Measurements from ENCODE around the gene GAREM2. TPM values are rescaled to one million over a fixed set of nuclear protein-coding genes. Genes with fewer than 3 reads are reported as not detected.

The GAREM2 gene
- total RNA-seq, 2 experiments from 2014 or later, result 2.2 to 2.7 TPM

GRCh38 chr2:26172189-26172870, 558 bp upstream of the GAREM2 start:
- Mint-ChIP-seq H3K27ac (no peak overlapping the region), H3K27me3 (peaks cover 26% of the 10 kb centered on the region), H3K36me3 (ENCODE audit: low read depth) (peaks cover 1% of the 10 kb centered on the region), H3K4me1 (ENCODE audit: low read depth) (peaks cover 11% of the 10 kb centered on the region), H3K4me3 (peak overlapping the region; percentile 71), H3K9me3 (no peaks in the 10 kb centered on the region)
- intact Hi-C loops (cut with micrococcal nuclease), result loop anchor here (10.0 kb wide), 1 partner anchor 292 kb away; no protein-coding TSS in a partner anchor
- DNase-seq, result no peak
- POLR2A ChIA-PET, result interaction anchor here (1.4 kb wide), 1 partner anchor 17 kb away, joined by 3 read pairs; no protein-coding TSS in a partner anchor
- TF ChIP-seq CTCF (IDR thresholded peaks at IDR 0.05), result no peak
- ATAC-seq, result no peak
- CTCF ChIA-PET, result interaction anchor here (0.6 to 6.1 kb wide), 8 partner anchors 11 to 418 kb away, joined by 3 to 30 read pairs (median 4); no protein-coding TSS in a partner anchor

DNA sequence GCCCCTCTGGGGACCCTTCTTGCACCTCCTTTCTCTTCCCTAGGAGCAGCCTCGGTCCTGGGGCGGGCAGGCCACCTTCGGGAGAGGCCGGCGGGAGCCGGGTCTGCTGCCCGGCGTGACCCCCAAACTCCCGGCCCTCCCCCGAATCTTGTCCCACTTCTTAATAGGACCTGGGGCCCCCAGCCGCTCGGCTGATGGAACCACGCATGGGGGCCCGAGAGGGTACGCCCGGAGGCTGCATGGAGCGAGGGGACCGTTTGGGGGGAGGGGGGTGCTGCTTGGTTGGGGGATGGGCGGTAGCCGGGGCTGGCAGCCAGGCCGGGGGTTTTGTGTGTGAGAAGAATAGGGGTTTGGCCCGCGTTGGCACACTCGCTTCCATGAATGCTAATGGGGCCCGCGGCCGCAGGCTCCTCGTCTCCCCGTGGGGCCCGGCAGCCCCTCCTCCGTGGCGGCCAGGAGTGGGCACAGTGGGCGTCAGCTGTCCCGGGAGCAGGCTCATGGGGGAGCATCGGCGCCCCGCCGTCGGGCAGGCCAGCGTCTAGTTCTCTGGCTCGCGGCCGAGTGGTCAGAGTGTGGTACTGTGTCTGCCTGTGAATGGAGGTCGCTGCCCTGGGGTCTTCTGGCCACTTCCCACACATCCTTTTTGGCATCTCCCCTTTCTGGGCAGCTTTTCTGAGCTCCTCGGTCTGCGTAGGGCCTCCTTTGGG, 1.0 kb downstream of the GAREM2 start:
- TF ChIP-seq CTCF (IDR thresholded peaks at IDR 0.05), result no peak
- ChIA-PET CTCF (no interaction called here), POLR2A (interaction anchor here (0.6 kb wide), 1 partner anchor 1854 kb away, joined by 3 read pairs; no protein-coding TSS in a partner anchor)
- no peak for DNase-seq
- Mint-ChIP-seq H3K9me3 (no peaks in the 10 kb centered on the region), H3K27ac (no peak overlapping the region), H3K4me3 (peak overlapping the region; percentile 52), H3K36me3 (ENCODE audit: low read depth) (peaks cover 1% of the 10 kb centered on the region), H3K27me3 (peaks cover 26% of the 10 kb centered on the region), H3K4me1 (ENCODE audit: low read depth) (peaks cover 11% of the 10 kb centered on the region)
- no peak for ATAC-seq
- intact Hi-C loops (cut with micrococcal nuclease), result loop anchor here (10.0 kb wide), 1 partner anchor 291 kb away; no protein-coding TSS in a partner anchor

DNA sequence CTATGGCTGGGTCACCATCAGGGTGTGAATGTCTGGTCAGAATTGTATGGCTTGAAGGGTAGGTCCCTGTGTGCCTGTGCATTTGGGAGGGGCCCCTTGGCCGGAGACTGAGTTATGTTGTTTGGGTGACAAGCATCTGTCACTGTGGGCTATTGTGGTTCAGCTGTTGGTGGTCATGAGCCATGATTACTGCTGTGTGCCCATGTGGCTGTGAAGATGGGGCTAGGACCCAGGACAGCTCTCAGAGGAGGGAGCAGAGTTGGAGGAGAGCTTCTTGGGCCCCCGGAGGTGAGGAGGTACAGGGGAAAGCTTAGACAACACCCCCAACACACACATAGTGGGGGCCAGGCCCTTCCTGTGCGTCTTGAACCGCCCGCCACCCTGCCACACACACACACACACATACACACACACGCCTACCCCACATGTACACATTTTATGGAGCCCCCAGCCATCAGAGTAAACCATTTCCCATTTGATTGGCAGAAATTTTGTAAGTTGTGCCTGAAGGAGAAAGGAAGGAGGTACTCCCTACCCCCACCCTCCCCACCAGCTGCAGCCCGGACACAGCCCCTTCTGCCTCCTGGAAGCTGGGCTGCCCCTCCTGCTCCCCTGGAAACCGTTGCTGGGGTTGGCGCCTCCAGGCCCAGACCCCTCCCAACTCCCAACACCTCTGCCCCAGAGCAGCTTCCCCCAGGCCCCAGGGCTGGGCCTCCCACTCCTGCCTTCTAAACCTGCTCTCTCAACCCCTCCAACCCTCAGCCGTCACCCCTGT, 2.0 kb downstream of the GAREM2 start:
- CTCF ChIA-PET, result interaction anchor here (2.1 kb wide), 1 partner anchor 9 kb away, joined by 12 read pairs; no protein-coding TSS in a partner anchor
- ATAC-seq, result peak; percentile 32
- peaks cover 29% of the 10 kb centered on the region for H3K27me3 Mint-ChIP-seq
- DNase-seq, result peak; percentile 35
- H3K27ac Mint-ChIP-seq, result no peak overlapping the region
- no peak for TF ChIP-seq CTCF (IDR thresholded peaks at IDR 0.05)
- H3K36me3 Mint-ChIP-seq (ENCODE audit: low read depth), result peaks cover 1% of the 10 kb centered on the region
- H3K4me1 Mint-ChIP-seq (ENCODE audit: low read depth), result peaks cover 15% of the 10 kb centered on the region
- no peaks in the 10 kb centered on the region for H3K9me3 Mint-ChIP-seq
- H3K4me3 Mint-ChIP-seq, result peak overlapping the region; percentile 37
- POLR2A ChIA-PET, result interaction anchor here (0.6 to 2.1 kb wide), 5 partner anchors 10 to 1855 kb away, joined by 3 to 5 read pairs (median 3); no protein-coding TSS in a partner anchor
- intact Hi-C loops (cut with micrococcal nuclease), result loop anchor here (10.0 kb wide), 1 partner anchor 290 kb away; no protein-coding TSS in a partner anchor

DNA sequence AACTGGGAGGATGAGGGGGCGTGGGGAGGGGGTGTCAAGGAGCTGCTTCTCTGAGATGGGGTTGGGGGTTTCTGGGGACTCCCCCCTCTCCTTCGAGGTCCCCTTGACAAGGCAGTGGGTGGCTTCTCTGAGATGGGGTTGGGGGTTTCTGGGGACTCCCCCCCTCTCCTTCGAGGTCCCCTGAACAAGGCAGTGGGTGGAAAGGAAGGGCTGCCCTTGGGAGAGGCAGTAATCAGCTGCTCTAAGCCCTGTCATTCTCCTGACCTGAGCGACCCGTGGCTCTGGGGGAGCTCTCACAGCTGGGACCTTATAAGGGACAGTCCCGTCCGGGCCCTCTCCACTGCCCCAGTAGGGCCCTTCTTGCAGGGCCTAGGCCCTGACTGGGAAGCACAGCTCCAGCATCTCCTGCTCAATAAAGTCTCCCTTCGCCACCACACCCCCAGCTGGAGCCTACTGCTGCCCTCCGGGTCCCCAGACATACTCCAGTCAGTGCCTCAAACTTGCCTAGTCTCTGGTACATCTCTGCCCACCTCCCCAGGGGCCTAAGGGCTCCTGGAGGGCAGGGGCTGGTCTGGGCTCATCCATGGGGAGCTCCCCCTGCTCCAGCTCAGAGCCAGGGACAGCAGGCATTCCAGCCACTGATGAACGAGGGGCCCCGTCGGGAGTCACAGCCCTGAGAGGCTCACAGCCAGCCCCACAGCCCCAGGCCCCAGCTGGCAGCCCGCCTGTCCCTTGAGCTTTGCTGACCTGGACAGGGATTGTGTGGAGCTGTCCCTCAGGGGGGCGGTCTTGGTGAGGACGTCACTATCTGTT, 2.8 kb downstream of the GAREM2 start:
- DNase-seq, result no peak
- Mint-ChIP-seq H3K27me3 (peaks cover 35% of the 10 kb centered on the region), H3K4me1 (ENCODE audit: low read depth) (peaks cover 17% of the 10 kb centered on the region), H3K4me3 (no peak overlapping the region), H3K9me3 (no peaks in the 10 kb centered on the region), H3K27ac (no peak overlapping the region), H3K36me3 (ENCODE audit: low read depth) (peaks cover 4% of the 10 kb centered on the region)
- TF ChIP-seq CTCF (IDR thresholded peaks at IDR 0.05), result no peak
- ChIA-PET CTCF (interaction anchor here (0.9 to 2.1 kb wide), 3 partner anchors 9 to 156 kb away, joined by 3 to 12 read pairs (median 4); no protein-coding TSS in a partner anchor), POLR2A (interaction anchor here (1.0 to 2.1 kb wide), 3 partner anchors 9 to 112 kb away, joined by 3 to 5 read pairs (median 4); no protein-coding TSS in a partner anchor)
- intact Hi-C loops (cut with micrococcal nuclease), result loop anchor here (10.0 kb wide), 1 partner anchor 289 kb away; no protein-coding TSS in a partner anchor
- ATAC-seq, result no peak
